Renal cortex interstitium (tissue), 11 donors: Measurements from ENCODE around the gene MYOM1. TPM values are rescaled to one million over a fixed set of nuclear protein-coding genes. Genes with fewer than 3 reads are reported as not detected.
"Not testable (repeated sequence)": the region's sequence is repeated elsewhere in the genome, so short reads cannot be mapped to it uniquely, and the experiment has no call there.

Experiments
- DNase-seq, 11 donors: peaks; one replicate each; pipeline ENCODE4 v3.0.0-alpha.2; 2013; ENCODE audit warnings: low read depth in 9 of 11, low spot score in 4 of 11; ENCODE audit errors: extremely low read depth in 1 of 11
- polyA plus RNA-seq, 3 donors: library from polyadenylated mRNA; unstranded; fragments of 120-200 nt; gene quantifications; one replicate each; pipeline ENCODE4 v1.2.1, GENCODE V29; 2013; ENCODE audit not compliant: insufficient read length in 3 of 3

Gene MYOM1
- polyA plus RNA-seq, 3 donors: 8.1 to 10.2 (median 8.6) TPM

DNA sequence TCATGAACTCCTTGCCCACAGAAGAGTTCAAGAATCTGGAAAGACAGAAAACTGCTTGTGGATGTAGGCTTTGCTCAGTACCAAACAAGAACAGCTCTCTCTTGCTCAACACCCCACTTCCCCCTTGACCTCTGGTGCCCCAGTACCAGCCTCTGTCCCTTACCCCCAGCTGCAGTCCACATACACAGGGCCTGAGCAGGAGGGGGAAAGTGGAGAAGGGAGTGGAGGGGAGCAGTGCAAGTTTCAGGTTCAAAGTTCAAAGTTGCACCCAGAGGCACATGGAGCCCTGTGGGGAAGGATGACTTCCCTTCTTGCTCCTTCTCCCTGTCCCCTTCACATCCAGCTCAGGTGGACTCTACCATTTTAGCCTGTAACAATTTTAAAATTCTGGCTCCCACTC is 145.7 kb downstream of the MYOM1 start:
- no peak for DNase-seq

- DNase-seq: not testable (repeated sequence)
These were observed 146.4 kb downstream of the MYOM1 start for GRCh38 chr18:3073353-3073752.

DNA sequence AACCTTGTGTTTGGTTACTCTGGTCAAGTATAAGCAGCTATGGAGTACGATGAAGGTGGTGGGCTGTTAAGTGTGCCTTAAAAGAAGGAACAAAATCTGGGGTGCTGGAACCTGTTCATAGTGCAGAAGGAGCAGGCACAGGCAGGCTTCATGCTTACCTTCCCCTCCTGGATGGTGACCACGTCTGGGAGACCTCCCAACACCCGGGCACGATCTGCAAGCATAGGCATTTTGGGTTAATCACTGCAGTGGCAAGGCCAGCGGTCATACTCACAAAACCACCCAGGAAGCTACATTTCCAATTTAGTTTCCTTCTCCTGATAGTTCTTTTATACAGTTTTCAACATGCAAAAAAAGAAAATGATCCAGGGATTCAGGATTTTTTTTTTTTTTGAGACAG is 148.1 kb downstream of the MYOM1 start:
- DNase-seq: no peak

GRCh38 chr18:3069671-3070433 is 149.9 kb downstream of the MYOM1 start:
- no peak for DNase-seq

DNA sequence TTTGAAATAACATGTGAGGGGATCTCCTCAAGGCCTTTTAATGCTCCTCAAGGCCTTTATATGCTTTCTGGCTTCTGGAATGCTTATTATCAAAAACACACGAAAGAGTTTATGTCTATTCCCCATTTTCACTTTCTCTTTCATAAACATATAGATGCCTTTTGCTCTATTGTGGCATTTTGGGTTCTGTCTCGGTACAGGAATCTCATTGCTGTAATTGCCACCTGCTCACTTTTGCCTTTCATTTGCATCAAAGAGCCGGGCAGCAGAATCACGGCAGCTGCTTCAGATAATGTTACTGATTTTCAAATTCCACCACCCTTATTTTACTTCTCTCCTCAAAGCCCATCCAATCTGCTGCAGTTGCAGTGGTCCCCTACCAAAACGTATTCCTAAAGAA is 152.0 kb downstream of the MYOM1 start:
- no peak for DNase-seq

- no peak for DNase-seq
These were observed 152.6 kb downstream of the MYOM1 start for GRCh38 chr18:3067165-3067661.

DNA sequence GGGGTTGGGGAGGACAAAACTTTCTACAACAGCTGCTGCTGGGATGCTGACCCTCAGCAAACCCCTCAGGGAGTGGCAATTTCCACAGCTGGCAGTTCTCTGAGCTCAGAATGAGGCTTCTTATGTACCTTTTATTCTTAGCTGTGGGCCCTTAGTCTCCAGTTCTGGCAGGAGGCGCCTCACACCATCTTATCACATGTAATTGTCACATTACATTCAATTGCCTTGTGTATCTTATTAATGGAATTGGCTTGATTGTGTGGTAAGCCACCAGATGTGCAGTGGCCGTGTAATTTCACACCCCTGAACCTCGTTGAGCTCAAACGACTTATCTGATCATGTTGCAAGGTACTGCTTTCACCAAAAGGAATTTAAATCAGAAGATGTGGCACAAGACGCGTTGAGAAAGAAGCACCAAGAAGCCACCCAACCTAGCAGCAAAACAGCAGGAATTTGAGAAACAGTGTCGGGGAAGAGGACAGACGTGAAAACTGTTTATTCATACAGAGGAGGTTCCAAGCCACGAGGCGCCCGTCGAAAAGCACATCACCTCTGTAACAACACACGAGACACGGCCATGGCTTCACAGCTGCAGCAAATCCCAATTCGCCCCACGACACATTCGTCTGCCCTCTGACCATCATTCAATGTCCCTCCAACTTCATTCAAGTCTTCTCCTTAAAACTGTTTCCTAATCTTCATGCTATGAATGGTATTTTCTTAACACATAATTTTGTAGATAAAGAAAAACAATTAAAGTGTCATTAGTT is 153.2 kb downstream of the MYOM1 start:
- no peak for DNase-seq

- DNase-seq: not testable (repeated sequence)
These were observed 156.0 kb downstream of the MYOM1 start for GRCh38 chr18:3063766-3064165.

GRCh38 chr18:3062798-3063680 is 156.7 kb downstream of the MYOM1 start:
- peak in 3 of 11 donors; percentile 52 to 57 (median 52) for DNase-seq

DNA sequence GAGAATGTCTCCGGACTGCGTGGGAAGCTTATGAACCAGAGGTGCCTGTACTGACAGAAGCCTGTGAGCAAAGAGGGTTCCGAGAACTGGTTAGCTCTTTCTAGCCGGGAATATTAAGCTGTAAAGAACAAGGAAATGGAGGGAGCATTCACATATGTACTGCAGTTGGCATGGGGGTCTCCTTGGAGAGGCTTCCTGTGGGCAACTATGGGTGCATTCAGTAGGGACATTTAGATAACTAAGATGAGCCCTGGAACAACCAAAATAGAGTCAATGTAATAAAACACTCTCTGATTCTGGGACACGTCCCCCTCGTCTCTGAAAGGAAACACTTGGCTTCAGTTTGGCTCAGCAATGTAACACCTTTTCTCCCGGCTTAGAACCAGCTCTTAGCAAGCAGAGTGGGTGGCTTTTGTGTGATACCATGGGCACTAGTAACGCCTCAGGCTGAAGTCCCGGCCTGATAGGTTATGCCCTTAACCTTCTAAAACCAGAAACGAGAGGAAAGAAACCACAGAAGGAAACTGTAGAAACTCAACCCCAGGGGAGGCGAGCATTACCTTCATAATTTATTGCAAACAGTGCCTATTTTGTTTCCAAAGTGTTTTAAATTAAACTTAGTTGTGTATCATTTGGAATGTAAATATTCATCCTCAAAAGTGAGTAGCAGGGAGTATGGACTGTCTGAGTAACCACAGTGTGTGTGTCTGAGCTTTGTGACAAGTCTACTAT is 158.0 kb downstream of the MYOM1 start:
- no peak for DNase-seq

GRCh38 chr18:3060667-3061580 is 158.8 kb downstream of the MYOM1 start:
- DNase-seq: no peak

DNA sequence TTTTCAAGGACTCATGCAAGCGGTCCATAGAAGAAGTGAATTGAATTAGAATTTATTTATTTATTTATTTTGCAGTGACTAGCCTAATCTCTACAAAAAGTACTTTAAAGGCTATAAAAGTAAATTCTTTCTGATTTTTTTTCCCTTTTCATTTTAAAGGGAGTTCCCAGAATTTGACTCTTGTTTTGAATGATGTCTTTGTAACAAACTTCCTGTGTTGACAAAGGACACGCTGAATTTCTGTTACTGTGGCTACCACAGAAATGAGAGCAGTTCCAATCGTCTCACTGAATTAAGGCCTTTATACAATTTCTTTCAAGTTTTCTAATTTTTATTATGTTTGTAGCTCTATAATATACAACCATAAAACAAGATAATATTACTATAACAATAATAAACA is 160.5 kb downstream of the MYOM1 start:
- peak in 1 of 11 donors; percentile 68 for DNase-seq

- no peak for DNase-seq
These were observed 161.2 kb downstream of the MYOM1 start for GRCh38 chr18:3058328-3059191.

GRCh38 chr18:3057526-3057925 is 162.2 kb downstream of the MYOM1 start:
- DNase-seq: no peak

DNA sequence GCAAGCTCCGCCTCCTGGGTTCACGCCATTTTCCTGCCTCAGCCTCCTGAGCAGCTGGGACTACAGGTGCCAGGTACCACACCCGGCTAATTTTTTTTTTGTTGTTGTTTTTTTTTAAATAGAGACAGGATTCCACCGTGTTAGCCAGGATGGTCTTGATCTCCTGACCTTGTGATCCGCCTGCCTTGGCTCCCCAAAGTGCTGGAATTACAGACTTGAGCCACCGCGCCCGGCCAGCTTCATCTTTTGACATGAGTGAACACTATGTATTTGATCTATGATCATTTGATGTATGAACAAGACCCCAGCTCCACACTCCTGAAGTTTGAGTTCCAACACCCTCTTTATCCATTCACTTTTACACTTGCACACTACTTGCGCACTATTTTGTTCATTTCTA is 163.5 kb downstream of the MYOM1 start:
- DNase-seq: no peak

GRCh38 chr18:3055816-3056215 is 164.0 kb downstream of the MYOM1 start:
- DNase-seq: no peak

- DNase-seq: no peak
These were observed 164.5 kb downstream of the MYOM1 start for GRCh38 chr18:3055186-3055728.
